ENCODE measurements around the gene PRUNE2. TPM values are rescaled to one million over a fixed set of nuclear protein-coding genes. Genes with fewer than 3 reads are reported as not detected.
A peak's percentile ranks its signal among the peaks of the same experiment; 100 is the strongest.

The PRUNE2 gene
- total and polyA plus RNA-seq, 2 experiments from 2014 or later: 0.46 to 4.1 TPM

DNA sequence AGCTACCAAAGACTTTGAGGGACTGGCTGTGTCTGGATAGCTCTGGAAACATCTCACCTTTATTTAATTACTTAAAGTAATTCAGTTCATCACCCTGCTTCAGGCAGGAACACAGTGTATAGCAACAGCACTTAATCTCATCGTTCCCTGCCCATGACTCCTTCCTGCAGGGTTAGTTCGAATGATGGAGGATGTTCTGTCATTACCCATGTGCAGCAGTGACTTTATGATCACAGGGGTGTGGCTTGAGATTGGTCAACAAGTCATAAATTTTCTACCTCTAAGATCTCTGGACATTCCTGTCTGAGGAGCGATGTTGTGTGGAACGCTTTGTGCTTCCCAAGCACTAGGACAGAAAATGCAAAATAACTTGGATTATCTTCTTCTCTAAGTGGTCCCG is 37.1 kb upstream of the PRUNE2 start:
- no peak overlapping the region for H3K4me2 ChIP-seq
- H3K79me2 ChIP-seq: no peaks in the 10 kb centered on the region
- TF ChIP-seq, protein P1, sequence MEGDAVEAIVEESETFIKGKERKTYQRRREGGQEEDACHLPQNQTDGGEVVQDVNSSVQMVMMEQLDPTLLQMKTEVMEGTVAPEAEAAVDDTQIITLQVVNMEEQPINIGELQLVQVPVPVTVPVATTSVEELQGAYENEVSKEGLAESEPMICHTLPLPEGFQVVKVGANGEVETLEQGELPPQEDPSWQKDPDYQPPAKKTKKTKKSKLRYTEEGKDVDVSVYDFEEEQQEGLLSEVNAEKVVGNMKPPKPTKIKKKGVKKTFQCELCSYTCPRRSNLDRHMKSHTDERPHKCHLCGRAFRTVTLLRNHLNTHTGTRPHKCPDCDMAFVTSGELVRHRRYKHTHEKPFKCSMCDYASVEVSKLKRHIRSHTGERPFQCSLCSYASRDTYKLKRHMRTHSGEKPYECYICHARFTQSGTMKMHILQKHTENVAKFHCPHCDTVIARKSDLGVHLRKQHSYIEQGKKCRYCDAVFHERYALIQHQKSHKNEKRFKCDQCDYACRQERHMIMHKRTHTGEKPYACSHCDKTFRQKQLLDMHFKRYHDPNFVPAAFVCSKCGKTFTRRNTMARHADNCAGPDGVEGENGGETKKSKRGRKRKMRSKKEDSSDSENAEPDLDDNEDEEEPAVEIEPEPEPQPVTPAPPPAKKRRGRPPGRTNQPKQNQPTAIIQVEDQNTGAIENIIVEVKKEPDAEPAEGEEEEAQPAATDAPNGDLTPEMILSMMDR (IDR thresholded peaks at IDR 0.05; ENCODE audit: poor library complexity): no peak
- TF ChIP-seq EZH2 (IDR thresholded peaks at IDR 0.05; ENCODE audit: borderline replicate concordance) (no peak), EZH2phosphoT487 (IDR thresholded peaks at IDR 0.05; ENCODE audit: low read depth, severe bottlenecking, unreplicated experiment) (no peak)
- H3K27me3 ChIP-seq: no peaks in the 10 kb centered on the region
- DNase-seq (ENCODE audit: low spot score): peak; percentile 41
- WGBS (ENCODE audit: low lambda C conversion rate, missing lambda C conversion rate): 77% methylated on average over 5 of the region's 5 CpGs
- no peaks in the 10 kb centered on the region for H4K20me1 ChIP-seq (ENCODE audit: insufficient read depth, poor library complexity, severe bottlenecking)
- no peaks in the 10 kb centered on the region for H3K9me3 ChIP-seq (ENCODE audit: low read depth)
- H3K27ac ChIP-seq: no peak overlapping the region
- H3K36me3 ChIP-seq (replicated peaks; ENCODE audit: insufficient read depth, low read depth): no peaks in the 10 kb centered on the region
- H3K4me1 ChIP-seq (ENCODE audit: insufficient read depth): no peaks in the 10 kb centered on the region
- no peak overlapping the region for H3K4me3 ChIP-seq
- H2AFZ ChIP-seq: no peak overlapping the region
- no peaks in the 10 kb centered on the region for H3K9me2 ChIP-seq (replicated peaks; ENCODE audit: insufficient read depth)

DNA sequence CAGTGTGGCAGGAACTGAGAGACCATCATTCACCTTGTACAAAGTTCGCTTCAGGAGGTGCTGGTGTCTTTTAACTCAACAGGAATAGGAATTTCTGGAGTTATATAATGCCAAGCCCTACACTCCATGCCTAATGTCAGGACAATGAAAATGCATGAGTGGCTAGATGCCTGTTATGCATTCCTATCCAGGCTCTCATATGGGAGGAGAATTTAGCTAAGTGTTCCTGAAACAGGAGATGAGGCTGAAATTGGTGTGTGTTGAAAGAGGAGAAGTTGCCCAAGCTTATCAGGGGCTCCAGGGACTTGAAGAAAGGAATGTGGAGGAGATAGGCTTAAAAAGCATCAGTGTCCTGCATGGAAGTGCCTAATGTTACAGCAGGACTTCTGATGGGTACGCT is 26.8 kb upstream of the PRUNE2 start:
- H3K36me3 ChIP-seq (replicated peaks; ENCODE audit: insufficient read depth, low read depth): no peaks in the 10 kb centered on the region
- H3K27ac ChIP-seq: no peak overlapping the region
- no peak overlapping the region for H3K4me2 ChIP-seq
- no peak overlapping the region for H2AFZ ChIP-seq
- no peak for DNase-seq (ENCODE audit: low spot score)
- no peaks in the 10 kb centered on the region for H3K9me3 ChIP-seq (ENCODE audit: low read depth)
- no peaks in the 10 kb centered on the region for H3K4me1 ChIP-seq (ENCODE audit: insufficient read depth)
- H4K20me1 ChIP-seq (ENCODE audit: insufficient read depth, poor library complexity, severe bottlenecking): no peaks in the 10 kb centered on the region
- WGBS (ENCODE audit: low lambda C conversion rate, missing lambda C conversion rate): 89% methylated on average over 2 of the region's 2 CpGs
- no peaks in the 10 kb centered on the region for H3K27me3 ChIP-seq
- H3K79me2 ChIP-seq: no peaks in the 10 kb centered on the region
- TF ChIP-seq, protein P1 (IDR thresholded peaks at IDR 0.05; ENCODE audit: poor library complexity): no peak
- TF ChIP-seq EZH2 (IDR thresholded peaks at IDR 0.05; ENCODE audit: borderline replicate concordance): no peak
- no peak for TF ChIP-seq EZH2phosphoT487 (IDR thresholded peaks at IDR 0.05; ENCODE audit: low read depth, severe bottlenecking, unreplicated experiment)
- no peak overlapping the region for H3K4me3 ChIP-seq
- no peaks in the 10 kb centered on the region for H3K9me2 ChIP-seq (replicated peaks; ENCODE audit: insufficient read depth)

DNA sequence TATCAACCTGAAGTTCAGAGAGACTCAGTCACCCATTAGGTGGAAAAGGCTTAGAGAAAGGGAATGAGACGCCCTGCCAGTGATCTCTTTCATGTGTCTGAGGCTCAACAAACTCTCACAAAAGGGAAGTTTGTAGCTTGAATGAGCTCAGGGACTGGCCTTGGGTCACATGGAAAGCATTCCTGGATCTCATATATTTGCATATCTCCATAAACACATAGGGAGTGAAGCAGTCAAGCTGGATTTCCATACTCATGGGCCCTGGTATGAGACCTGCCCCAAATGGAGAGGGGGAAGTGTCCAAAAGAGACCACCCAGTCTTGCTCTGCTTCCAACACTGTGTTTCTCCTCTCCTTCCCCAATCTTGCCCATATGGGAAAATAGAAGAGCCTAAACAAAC is 26.4 kb upstream of the PRUNE2 start:
- Histone ChIP-seq H3K27ac (no peak overlapping the region), H3K79me2 (no peaks in the 10 kb centered on the region), H2AFZ (no peak overlapping the region), H3K27me3 (no peaks in the 10 kb centered on the region), H3K9me3 (ENCODE audit: low read depth) (no peaks in the 10 kb centered on the region), H3K4me2 (no peak overlapping the region), H3K9me2 (replicated peaks; ENCODE audit: insufficient read depth) (no peaks in the 10 kb centered on the region), H4K20me1 (ENCODE audit: insufficient read depth, poor library complexity, severe bottlenecking) (no peaks in the 10 kb centered on the region), H3K4me1 (ENCODE audit: insufficient read depth) (no peaks in the 10 kb centered on the region), H3K4me3 (no peak overlapping the region), H3K36me3 (replicated peaks; ENCODE audit: insufficient read depth, low read depth) (no peaks in the 10 kb centered on the region)
- TF ChIP-seq, protein P1 (IDR thresholded peaks at IDR 0.05; ENCODE audit: poor library complexity): no peak
- TF ChIP-seq EZH2 (IDR thresholded peaks at IDR 0.05; ENCODE audit: borderline replicate concordance) (no peak), EZH2phosphoT487 (IDR thresholded peaks at IDR 0.05; ENCODE audit: low read depth, severe bottlenecking, unreplicated experiment) (no peak)
- 85% methylated on average over 1 of the region's 1 CpG for WGBS (ENCODE audit: low lambda C conversion rate, missing lambda C conversion rate)
- DNase-seq (ENCODE audit: low spot score): no peak

Measured in hepatocyte (in vitro differentiated cells).